ENCODE results near the gene MYL5.

- no peak for TF ChIP-seq CTCF (IDR thresholded peaks at IDR 0.05)
- no peak for TF ChIP-seq POLR2A (IDR thresholded peaks at IDR 0.05)
Measured at GRCh38 chr4:630656-631055, 43.7 kb upstream of the MYL5 start.
